ENCODE measurements around the gene SPATA20. TPM values are rescaled to one million over a fixed set of nuclear protein-coding genes. Genes with fewer than 3 reads are reported as not detected.

The SPATA20 gene
- total and polyA plus RNA-seq, 9 donors: 43.5 to 81.2 (median 60.5) TPM

- H3K9me3 ChIP-seq: no peaks in the 10 kb centered on the region
- intact Hi-C loops (cut with DNase I): no loop called here
- WGBS, 3 donors: 90 to 92% (median 92%) methylated on average over 31 to 33 of the region's 33 CpGs
Observed at GRCh38 chr17:50575581-50576210, 28.7 kb downstream of the SPATA20 start.

GRCh38 chr17:50576864-50577263, 29.9 kb downstream of the SPATA20 start:
- Histone ChIP-seq H3K4me1 (ENCODE audit: insufficient read depth) (no peaks in the 10 kb centered on the region), H3K36me3 (no peaks in the 10 kb centered on the region), H3K9me3 (no peaks in the 10 kb centered on the region), H3K27ac (no peak overlapping the region), H3K4me3 (no peak overlapping the region), H3K27me3 (no peaks in the 10 kb centered on the region)
- intact Hi-C loops (cut with DNase I): no loop called here
- no peak for DNase-seq
- WGBS, 3 donors: 85 to 90% (median 88%) methylated on average over 13 of the region's 13 CpGs
- no peak for TF ChIP-seq POLR2A (IDR thresholded peaks at IDR 0.05)
- TF ChIP-seq, protein P1, sequence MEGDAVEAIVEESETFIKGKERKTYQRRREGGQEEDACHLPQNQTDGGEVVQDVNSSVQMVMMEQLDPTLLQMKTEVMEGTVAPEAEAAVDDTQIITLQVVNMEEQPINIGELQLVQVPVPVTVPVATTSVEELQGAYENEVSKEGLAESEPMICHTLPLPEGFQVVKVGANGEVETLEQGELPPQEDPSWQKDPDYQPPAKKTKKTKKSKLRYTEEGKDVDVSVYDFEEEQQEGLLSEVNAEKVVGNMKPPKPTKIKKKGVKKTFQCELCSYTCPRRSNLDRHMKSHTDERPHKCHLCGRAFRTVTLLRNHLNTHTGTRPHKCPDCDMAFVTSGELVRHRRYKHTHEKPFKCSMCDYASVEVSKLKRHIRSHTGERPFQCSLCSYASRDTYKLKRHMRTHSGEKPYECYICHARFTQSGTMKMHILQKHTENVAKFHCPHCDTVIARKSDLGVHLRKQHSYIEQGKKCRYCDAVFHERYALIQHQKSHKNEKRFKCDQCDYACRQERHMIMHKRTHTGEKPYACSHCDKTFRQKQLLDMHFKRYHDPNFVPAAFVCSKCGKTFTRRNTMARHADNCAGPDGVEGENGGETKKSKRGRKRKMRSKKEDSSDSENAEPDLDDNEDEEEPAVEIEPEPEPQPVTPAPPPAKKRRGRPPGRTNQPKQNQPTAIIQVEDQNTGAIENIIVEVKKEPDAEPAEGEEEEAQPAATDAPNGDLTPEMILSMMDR (IDR thresholded peaks at IDR 0.05): no peak
- TF ChIP-seq EP300 (IDR thresholded peaks at IDR 0.05): no peak

More at GRCh38 chr17:50575581-50576210, 28.7 kb downstream of the SPATA20 start:
- TF ChIP-seq POLR2A (IDR thresholded peaks at IDR 0.05) (no peak), EP300 (IDR thresholded peaks at IDR 0.05) (no peak)
- TF ChIP-seq, protein P1 (IDR thresholded peaks at IDR 0.05): no peak
- Histone ChIP-seq H3K36me3 (no peaks in the 10 kb centered on the region), H3K4me1 (ENCODE audit: insufficient read depth) (no peaks in the 10 kb centered on the region), H3K27ac (no peak overlapping the region), H3K4me3 (no peak overlapping the region), H3K27me3 (no peaks in the 10 kb centered on the region)
- no peak for DNase-seq

DNA sequence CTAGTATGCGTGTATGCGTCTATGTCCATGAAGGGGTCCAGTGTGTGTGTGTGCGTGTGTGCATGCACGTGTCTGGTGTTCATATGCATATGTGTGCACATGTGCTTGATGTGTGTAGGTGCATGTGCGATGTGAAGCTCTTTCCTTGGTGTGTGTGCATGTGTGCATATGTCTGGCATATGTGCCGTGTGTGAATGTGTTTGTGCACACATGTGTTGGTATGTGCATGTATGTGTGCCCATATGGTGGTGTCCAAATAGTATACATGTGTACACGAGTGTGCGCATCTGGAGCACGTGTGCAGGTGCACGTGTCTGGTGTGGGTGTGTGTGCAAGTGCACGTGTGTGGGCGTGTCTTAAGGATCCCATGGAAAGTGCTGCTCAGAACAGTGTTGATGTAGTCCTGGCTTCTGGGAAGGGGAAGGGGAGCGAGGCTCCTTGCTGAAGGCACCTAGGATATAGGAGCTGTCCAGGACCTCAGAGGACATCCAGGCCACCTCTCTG, 30.5 kb downstream of the SPATA20 start:
- Histone ChIP-seq H3K9me3 (no peaks in the 10 kb centered on the region), H3K27ac (no peak overlapping the region), H3K4me1 (ENCODE audit: insufficient read depth) (no peaks in the 10 kb centered on the region), H3K4me3 (no peak overlapping the region), H3K27me3 (no peaks in the 10 kb centered on the region), H3K36me3 (no peaks in the 10 kb centered on the region)
- no peak for DNase-seq
- 88 to 91% (median 89%) methylated on average over 13 of the region's 13 CpGs for WGBS, 3 donors
- intact Hi-C loops (cut with DNase I): no loop called here
- TF ChIP-seq POLR2A (IDR thresholded peaks at IDR 0.05): no peak
- TF ChIP-seq, protein P1 (IDR thresholded peaks at IDR 0.05): no peak
- TF ChIP-seq EP300 (IDR thresholded peaks at IDR 0.05): no peak

DNA sequence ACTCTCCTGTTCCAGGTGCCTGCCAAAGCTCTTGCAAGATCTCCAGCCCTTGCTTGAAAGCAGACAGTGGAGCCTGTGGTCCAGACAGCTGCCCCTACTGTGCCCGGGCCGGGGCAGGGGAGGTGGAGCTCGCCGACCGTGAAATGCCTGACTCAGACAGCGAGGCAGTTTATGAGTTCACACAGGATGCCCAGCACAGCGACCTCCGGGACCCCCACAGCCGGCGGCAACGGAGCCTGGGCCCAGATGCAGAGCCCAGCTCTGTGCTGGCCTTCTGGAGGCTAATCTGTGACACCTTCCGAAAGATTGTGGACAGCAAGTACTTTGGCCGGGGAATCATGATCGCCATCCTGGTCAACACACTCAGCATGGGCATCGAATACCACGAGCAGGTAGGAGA, 31.2 kb downstream of the SPATA20 start:
- no peaks in the 10 kb centered on the region for H3K4me1 ChIP-seq (ENCODE audit: insufficient read depth)
- H3K27ac ChIP-seq: no peak overlapping the region
- H3K36me3 ChIP-seq: no peaks in the 10 kb centered on the region
- no peaks in the 10 kb centered on the region for H3K27me3 ChIP-seq
- H3K4me3 ChIP-seq: no peak overlapping the region
- TF ChIP-seq EP300 (IDR thresholded peaks at IDR 0.05) (no peak), POLR2A (IDR thresholded peaks at IDR 0.05) (no peak)
- TF ChIP-seq, protein P1 (IDR thresholded peaks at IDR 0.05): no peak
- H3K9me3 ChIP-seq: no peaks in the 10 kb centered on the region
- WGBS, 3 donors: 83 to 89% (median 86%) methylated on average over 11 to 16 of the region's 16 CpGs
- intact Hi-C loops (cut with DNase I): no loop called here
- no peak for DNase-seq

Measured in ovary (tissue), 9 donors.